Upper lobe of left lung (tissue), 6 donors: ENCODE data around the gene PRKCE. TPM values are rescaled to one million over a fixed set of nuclear protein-coding genes. Genes with fewer than 3 reads are reported as not detected.

Experiments
- ATAC-seq, 2 donors: fragments of 200-7000 bp; cut with Tn5 transposase; one replicate each; pipeline ENCODE4 v1.9.1; 2022; ENCODE audit warnings: mild to moderate bottlenecking in 2 of 2, moderate library complexity in 2 of 2; ENCODE audit not compliant: low FRiP score in 2 of 2
- DNase-seq, 2 donors: peaks; one replicate each; pipeline ENCODE4 v3.0.0-alpha.2; 2019 to 2020
- H3K27ac ChIP-seq, 4 donors: fragments of 200-600 bp; sonication (generic); one replicate each; pipeline ENCODE4 v1.5.1; 2016 to 2019
- H3K27me3 ChIP-seq, 4 donors: fragments of 200-600 bp; sonication (generic); one replicate each; pipeline ENCODE4 v1.5.1; 2017 to 2019
- H3K36me3 ChIP-seq, 4 donors: fragments of 200-600 bp; sonication (generic); one replicate each; pipeline ENCODE4 v1.5.1; 2016 to 2019
- H3K4me1 ChIP-seq, 4 donors: fragments of 200-600 bp; sonication (generic); one replicate each; pipeline ENCODE4 v1.5.1; 2018 to 2019
- H3K4me3 ChIP-seq, 4 donors: fragments of 200-600 bp; sonication (generic); one replicate each; pipeline ENCODE4 v1.5.1; 2017 to 2019; ENCODE audit warnings: mild to moderate bottlenecking in 2 of 4, moderate library complexity in 1 of 4
- H3K9me3 ChIP-seq, 4 donors: fragments of 200-600 bp; sonication (generic); one replicate each; pipeline ENCODE4 v1.5.1; 2018 to 2019
- EP300 ChIP-seq, 4 donors: sonication (generic); formaldehyde crosslinking; IDR thresholded peaks; one replicate each; pipeline ENCODE4 v1.5.1; 2017; ENCODE audit warnings: antibody characterized with exemption in 4 of 4, control low read depth in 2 of 4
- POLR2A ChIP-seq, 4 donors: fragments of 450-650 bp; IDR thresholded peaks; one replicate each; pipeline ENCODE4 v1.5.1; 2016 to 2017; ENCODE audit warnings: antibody characterized with exemption in 4 of 4, mild to moderate bottlenecking in 2 of 4
- POLR2AphosphoS5 ChIP-seq, 2 donors: sonication (generic); formaldehyde crosslinking; IDR thresholded peaks; one replicate each; pipeline ENCODE4 v1.5.1; 2017; ENCODE audit warnings: antibody characterized with exemption in 2 of 2
- WGBS, 2 donors: methylation state at CpG; one replicate each; pipeline ENCODE4 v1.1.5; 2017 to 2018; 5-methylcytosine and 5-hydroxymethylcytosine counted together
- total RNA-seq, 6 donors: library from RNA; depleted of rRNA in 4 of 6; stranded (reverse); fragments of >200 nt in 4 of 6; gene quantifications; one replicate each; pipeline versions ENCODE4 v1.1.0 to v1.2.1, GENCODE V29; 2016 to 2021
- TF ChIP-seq, protein P1 (sequence below), 6 experiments: fragments of 450-650 bp in 4 of 6; fragments of 200-600 bp in 2 of 6; sonication (generic) in 2 of 6; IDR thresholded peaks; one replicate each; pipeline ENCODE4 v1.5.1; 2016 to 2019; ENCODE audit warnings: antibody characterized with exemption in 6 of 6
- donor health status: DM: no; HTN: no; CAD: no; lungs with moderate emphysema.
- donor health status: DM: no; HTN: yes; CAD: no; lungs with severe emphysema.

Gene PRKCE
- total RNA-seq, 6 donors from 2014 or later = 54.9 to 124 (median 75.6) TPM

DNA sequence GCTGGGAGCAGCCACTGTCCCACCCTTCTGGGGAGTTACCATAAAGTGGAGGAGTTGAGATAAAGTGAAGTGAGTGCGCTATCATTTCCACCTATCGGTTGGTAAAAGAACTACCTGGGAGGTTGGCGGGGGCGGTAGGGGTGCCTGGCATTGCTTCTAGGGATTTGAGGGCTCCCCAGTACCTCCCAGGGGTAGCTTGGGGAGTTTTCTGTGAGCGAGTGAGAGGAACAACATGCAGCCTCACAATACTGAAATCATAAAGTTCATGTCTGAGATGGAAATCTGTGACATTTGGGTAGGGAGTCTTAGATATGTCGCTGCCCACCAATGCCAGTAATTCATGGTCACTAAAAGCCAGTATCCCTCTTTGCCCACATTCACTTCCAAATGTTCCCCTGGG is 68.7 kb downstream of the PRKCE start:
- no peak overlapping the region for H3K4me3 ChIP-seq
- H3K9me3 ChIP-seq = no peaks in the 10 kb centered on the region
- ATAC-seq (no peak), DNase-seq (no peak)
- TF ChIP-seq, protein P1, sequence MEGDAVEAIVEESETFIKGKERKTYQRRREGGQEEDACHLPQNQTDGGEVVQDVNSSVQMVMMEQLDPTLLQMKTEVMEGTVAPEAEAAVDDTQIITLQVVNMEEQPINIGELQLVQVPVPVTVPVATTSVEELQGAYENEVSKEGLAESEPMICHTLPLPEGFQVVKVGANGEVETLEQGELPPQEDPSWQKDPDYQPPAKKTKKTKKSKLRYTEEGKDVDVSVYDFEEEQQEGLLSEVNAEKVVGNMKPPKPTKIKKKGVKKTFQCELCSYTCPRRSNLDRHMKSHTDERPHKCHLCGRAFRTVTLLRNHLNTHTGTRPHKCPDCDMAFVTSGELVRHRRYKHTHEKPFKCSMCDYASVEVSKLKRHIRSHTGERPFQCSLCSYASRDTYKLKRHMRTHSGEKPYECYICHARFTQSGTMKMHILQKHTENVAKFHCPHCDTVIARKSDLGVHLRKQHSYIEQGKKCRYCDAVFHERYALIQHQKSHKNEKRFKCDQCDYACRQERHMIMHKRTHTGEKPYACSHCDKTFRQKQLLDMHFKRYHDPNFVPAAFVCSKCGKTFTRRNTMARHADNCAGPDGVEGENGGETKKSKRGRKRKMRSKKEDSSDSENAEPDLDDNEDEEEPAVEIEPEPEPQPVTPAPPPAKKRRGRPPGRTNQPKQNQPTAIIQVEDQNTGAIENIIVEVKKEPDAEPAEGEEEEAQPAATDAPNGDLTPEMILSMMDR (IDR thresholded peaks at IDR 0.05) = no peak
- TF ChIP-seq EP300 (IDR thresholded peaks at IDR 0.05) (no peak), POLR2A (IDR thresholded peaks at IDR 0.05) (no peak), POLR2AphosphoS5 (IDR thresholded peaks at IDR 0.05) (no peak)
- peaks cover 14 to 37% (median 22%) of the 10 kb centered on the region in 4 donors for H3K4me1 ChIP-seq
- H3K27me3 ChIP-seq = no peaks in the 10 kb centered on the region
- no peaks in the 10 kb centered on the region for H3K36me3 ChIP-seq
- WGBS, 2 donors = 88 to 91% methylated on average over 6 of the region's 6 CpGs
- no peak overlapping the region for H3K27ac ChIP-seq

DNA sequence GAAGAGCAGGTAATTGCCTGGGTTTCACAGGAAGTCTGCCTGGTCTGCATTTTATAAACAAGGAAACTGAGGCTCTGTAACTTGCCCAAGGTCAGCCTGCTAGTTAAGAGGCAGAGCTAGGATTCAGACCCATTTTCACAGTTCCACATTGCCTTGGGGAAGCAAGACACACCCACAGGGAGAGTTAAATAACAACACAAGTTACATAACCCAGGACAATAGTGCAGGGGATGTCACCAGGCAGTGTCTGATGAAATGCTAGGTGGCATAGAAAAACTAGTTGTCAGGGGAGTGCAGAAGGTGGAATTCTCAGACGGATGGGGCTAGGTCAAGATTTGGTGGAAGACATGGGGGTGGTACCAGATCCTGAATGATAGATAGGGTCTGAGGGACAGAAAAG is 69.7 kb downstream of the PRKCE start:
- 69 to 100% methylated on average over 1 of the region's 1 CpG for WGBS, 2 donors
- Histone ChIP-seq H3K4me3 (no peak overlapping the region), H3K9me3 (no peaks in the 10 kb centered on the region), H3K36me3 (no peaks in the 10 kb centered on the region), H3K27ac (no peak overlapping the region), H3K27me3 (no peaks in the 10 kb centered on the region), H3K4me1 (peaks cover 14 to 37% (median 23%) of the 10 kb centered on the region in 4 donors)
- DNase-seq = no peak
- TF ChIP-seq POLR2AphosphoS5 (IDR thresholded peaks at IDR 0.05) = no peak
- no peak for TF ChIP-seq EP300 (IDR thresholded peaks at IDR 0.05)
- no peak for TF ChIP-seq POLR2A (IDR thresholded peaks at IDR 0.05)
- TF ChIP-seq, protein P1 (IDR thresholded peaks at IDR 0.05) = no peak
- ATAC-seq = peak in 1 of 2 donors; percentile 29

DNA sequence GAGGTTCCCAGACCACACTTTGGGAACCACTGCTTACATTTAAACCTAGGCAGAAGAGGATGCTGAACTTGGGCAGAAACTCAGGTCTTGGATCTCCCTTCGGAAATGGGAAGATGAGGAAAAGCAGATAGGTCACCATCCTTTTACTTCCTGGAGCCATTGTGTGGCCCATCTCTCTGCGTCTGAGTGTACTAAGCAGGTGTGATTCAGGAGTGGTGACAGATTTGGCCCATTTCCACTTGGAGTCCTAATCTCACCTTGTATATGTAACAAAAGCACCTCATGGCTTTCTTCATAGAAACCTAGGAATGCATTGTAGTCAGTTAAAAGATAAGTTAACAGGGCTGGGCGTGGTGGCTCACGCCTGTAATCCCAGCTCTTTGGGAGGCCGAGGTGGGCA is 71.0 kb downstream of the PRKCE start:
- no peak overlapping the region for H3K4me3 ChIP-seq
- no peaks in the 10 kb centered on the region for H3K9me3 ChIP-seq
- no peak for DNase-seq
- ATAC-seq = no peak
- peak overlapping the region in 1 of 4 donors; percentile 42 for H3K27ac ChIP-seq
- no peaks in the 10 kb centered on the region for H3K27me3 ChIP-seq
- H3K4me1 ChIP-seq = peaks cover 14 to 37% (median 23%) of the 10 kb centered on the region in 4 donors
- no peaks in the 10 kb centered on the region for H3K36me3 ChIP-seq
- WGBS, 2 donors = 92 to 95% methylated on average over 5 of the region's 5 CpGs
- TF ChIP-seq POLR2AphosphoS5 (IDR thresholded peaks at IDR 0.05) (no peak), EP300 (IDR thresholded peaks at IDR 0.05) (no peak), POLR2A (IDR thresholded peaks at IDR 0.05) (no peak)
- TF ChIP-seq, protein P1 (IDR thresholded peaks at IDR 0.05) = no peak

DNA sequence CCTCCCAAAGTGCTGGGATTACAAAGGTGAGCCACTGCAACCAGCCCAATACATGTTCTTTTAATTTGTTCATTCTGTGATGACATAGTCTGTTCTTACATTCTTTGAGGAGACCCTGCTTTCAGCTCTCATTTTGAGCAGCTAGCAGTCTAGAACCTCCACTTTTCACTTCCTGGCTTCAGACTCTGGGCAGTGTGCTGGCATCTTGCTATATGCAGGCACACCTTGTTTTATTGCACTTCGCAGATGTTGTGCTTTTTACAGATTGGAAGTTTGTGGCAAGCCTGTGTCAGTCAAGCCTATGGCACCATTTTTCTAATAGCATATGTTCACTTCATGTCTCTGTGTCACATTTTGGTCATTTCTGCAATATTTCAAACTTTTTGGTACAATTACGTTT is 72.4 kb downstream of the PRKCE start:
- TF ChIP-seq EP300 (IDR thresholded peaks at IDR 0.05) = no peak
- TF ChIP-seq POLR2AphosphoS5 (IDR thresholded peaks at IDR 0.05) = no peak
- TF ChIP-seq POLR2A (IDR thresholded peaks at IDR 0.05) = no peak
- TF ChIP-seq, protein P1 (IDR thresholded peaks at IDR 0.05) = no peak
- H3K27me3 ChIP-seq = no peaks in the 10 kb centered on the region
- WGBS, 2 donors = 88 to 93% methylated on average over 2 of the region's 2 CpGs
- no peak overlapping the region for H3K4me3 ChIP-seq
- H3K27ac ChIP-seq = peak overlapping the region; percentile 16 to 59 (median 46)
- no peaks in the 10 kb centered on the region for H3K36me3 ChIP-seq
- ATAC-seq = no peak
- H3K4me1 ChIP-seq = peaks cover 14 to 37% (median 23%) of the 10 kb centered on the region in 4 donors
- no peaks in the 10 kb centered on the region for H3K9me3 ChIP-seq
- DNase-seq = no peak

DNA sequence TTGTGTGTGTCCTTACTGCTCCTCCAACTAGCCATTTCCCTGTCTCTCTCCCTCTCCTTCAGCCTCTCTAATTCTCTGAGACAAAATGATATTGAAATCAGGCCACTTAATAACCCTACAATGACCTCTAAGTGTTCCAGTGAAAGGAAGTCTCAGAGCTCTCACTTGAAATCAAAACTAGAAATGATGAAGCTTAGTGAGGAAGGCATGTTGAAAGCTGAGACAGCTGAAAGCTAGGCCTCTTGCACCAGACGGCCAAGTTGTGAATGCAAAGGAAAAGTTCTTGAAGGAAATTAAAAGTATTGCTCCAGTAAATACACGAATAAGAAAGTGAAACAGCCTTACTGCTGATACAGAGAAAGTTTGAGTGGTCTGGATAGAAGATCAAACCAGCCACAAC is 72.9 kb downstream of the PRKCE start:
- no peaks in the 10 kb centered on the region for H3K36me3 ChIP-seq
- H3K27ac ChIP-seq = peak overlapping the region; percentile 16 to 59 (median 46)
- no peak for ATAC-seq
- TF ChIP-seq, protein P1 (IDR thresholded peaks at IDR 0.05) = no peak
- TF ChIP-seq POLR2AphosphoS5 (IDR thresholded peaks at IDR 0.05) = no peak
- TF ChIP-seq POLR2A (IDR thresholded peaks at IDR 0.05) = no peak
- TF ChIP-seq EP300 (IDR thresholded peaks at IDR 0.05) = no peak
- no peak for DNase-seq
- WGBS, 2 donors = 8 to 9% methylated on average over 2 of the region's 2 CpGs
- no peak overlapping the region for H3K4me3 ChIP-seq
- peaks cover 14 to 37% (median 23%) of the 10 kb centered on the region in 4 donors for H3K4me1 ChIP-seq
- no peaks in the 10 kb centered on the region for H3K27me3 ChIP-seq
- no peaks in the 10 kb centered on the region for H3K9me3 ChIP-seq
